ENCODE measurements around the gene ARFGEF3. TPM values are rescaled to one million over a fixed set of nuclear protein-coding genes. Genes with fewer than 3 reads are reported as not detected.

ARFGEF3 gene
- total RNA-seq, 3 donors from 2014 or later (not counting 1 experiment from before 2014, with no cell fraction given), result 0.05 to 0.09 TPM; not detected in 1

DNA sequence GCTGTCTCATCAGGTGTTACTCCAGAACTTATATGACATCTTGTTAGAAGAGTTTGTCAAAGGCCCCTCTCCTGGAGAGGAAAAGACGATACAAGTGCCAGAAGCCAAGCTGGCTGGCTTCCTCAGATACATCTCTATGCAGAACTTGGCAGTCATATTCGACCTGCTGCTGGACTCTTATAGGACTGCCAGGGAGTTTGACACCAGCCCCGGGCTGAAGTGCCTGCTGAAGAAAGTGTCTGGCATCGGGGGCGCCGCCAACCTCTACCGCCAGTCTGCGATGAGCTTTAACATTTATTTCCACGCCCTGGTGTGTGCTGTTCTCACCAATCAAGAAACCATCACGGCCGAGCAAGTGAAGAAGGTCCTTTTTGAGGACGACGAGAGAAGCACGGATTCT is 172.3 kb downstream of the ARFGEF3 start:
- TF ChIP-seq, protein P1, sequence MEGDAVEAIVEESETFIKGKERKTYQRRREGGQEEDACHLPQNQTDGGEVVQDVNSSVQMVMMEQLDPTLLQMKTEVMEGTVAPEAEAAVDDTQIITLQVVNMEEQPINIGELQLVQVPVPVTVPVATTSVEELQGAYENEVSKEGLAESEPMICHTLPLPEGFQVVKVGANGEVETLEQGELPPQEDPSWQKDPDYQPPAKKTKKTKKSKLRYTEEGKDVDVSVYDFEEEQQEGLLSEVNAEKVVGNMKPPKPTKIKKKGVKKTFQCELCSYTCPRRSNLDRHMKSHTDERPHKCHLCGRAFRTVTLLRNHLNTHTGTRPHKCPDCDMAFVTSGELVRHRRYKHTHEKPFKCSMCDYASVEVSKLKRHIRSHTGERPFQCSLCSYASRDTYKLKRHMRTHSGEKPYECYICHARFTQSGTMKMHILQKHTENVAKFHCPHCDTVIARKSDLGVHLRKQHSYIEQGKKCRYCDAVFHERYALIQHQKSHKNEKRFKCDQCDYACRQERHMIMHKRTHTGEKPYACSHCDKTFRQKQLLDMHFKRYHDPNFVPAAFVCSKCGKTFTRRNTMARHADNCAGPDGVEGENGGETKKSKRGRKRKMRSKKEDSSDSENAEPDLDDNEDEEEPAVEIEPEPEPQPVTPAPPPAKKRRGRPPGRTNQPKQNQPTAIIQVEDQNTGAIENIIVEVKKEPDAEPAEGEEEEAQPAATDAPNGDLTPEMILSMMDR (IDR thresholded peaks at IDR 0.05), result no peak
- intact Hi-C loops (cut with micrococcal nuclease), result no loop called here
- no peak for DNase-seq
- Mint-ChIP-seq H3K27ac (no peak overlapping the region), H3K9me3 (no peaks in the 10 kb centered on the region), H3K27me3 (ENCODE audit: low read depth in 2 of 2) (peaks cover 0 to 6% of the 10 kb centered on the region in 2 donors), H3K36me3 (no peaks in the 10 kb centered on the region), H3K4me1 (no peaks in the 10 kb centered on the region), H3K4me3 (no peak overlapping the region)
- H3K4me1 ChIP-seq (ENCODE audit: control insufficient read depth, insufficient read depth, low read length), result no peaks in the 10 kb centered on the region
- no peaks in the 10 kb centered on the region for H3K9me3 ChIP-seq (ENCODE audit: control insufficient read depth, insufficient read depth, low read length)
- H3K4me3 ChIP-seq (ENCODE audit: low read length), result no peak overlapping the region
- WGBS (ENCODE audit: insufficient coverage), result 92% methylated on average over 14 of the region's 14 CpGs
- H3K27me3 ChIP-seq (ENCODE audit: control insufficient read depth, insufficient read depth, low read length), result no peaks in the 10 kb centered on the region
- no peak overlapping the region for H3K27ac ChIP-seq (ENCODE audit: low read length)
- H3K36me3 ChIP-seq (ENCODE audit: control insufficient read depth, insufficient read depth, low read length), result no peaks in the 10 kb centered on the region
- no peak for ATAC-seq

DNA sequence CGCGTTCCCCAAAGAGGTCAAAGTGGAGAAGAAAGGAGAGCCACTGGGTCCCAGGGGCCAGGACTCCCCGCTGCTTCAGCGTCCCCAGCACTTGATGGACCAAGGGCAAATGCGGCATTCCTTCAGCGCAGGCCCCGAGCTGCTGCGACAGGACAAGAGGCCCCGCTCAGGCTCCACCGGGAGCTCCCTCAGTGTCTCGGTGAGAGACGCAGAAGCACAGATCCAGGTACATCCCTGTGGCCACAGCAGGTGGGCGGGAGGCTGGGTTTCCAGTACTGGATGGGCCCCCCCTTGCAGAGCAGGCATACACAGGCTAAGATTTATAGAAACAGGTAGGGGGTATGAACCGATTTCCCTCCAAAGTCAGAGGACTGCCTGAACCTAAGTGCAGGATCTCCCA is 173.2 kb downstream of the ARFGEF3 start:
- TF ChIP-seq, protein P1 (IDR thresholded peaks at IDR 0.05), result no peak
- ATAC-seq (no peak), DNase-seq (no peak)
- Mint-ChIP-seq H3K4me1 (no peaks in the 10 kb centered on the region), H3K27me3 (ENCODE audit: low read depth in 2 of 2) (peaks cover 0 to 6% of the 10 kb centered on the region in 2 donors), H3K36me3 (no peaks in the 10 kb centered on the region), H3K27ac (no peak overlapping the region), H3K4me3 (no peak overlapping the region), H3K9me3 (no peaks in the 10 kb centered on the region)
- H3K36me3 ChIP-seq (ENCODE audit: control insufficient read depth, insufficient read depth, low read length), result no peaks in the 10 kb centered on the region
- no peak overlapping the region for H3K4me3 ChIP-seq (ENCODE audit: low read length)
- intact Hi-C loops (cut with micrococcal nuclease), result no loop called here
- no peaks in the 10 kb centered on the region for H3K4me1 ChIP-seq (ENCODE audit: control insufficient read depth, insufficient read depth, low read length)
- no peak overlapping the region for H3K27ac ChIP-seq (ENCODE audit: low read length)
- H3K27me3 ChIP-seq (ENCODE audit: control insufficient read depth, insufficient read depth, low read length), result no peaks in the 10 kb centered on the region
- no peaks in the 10 kb centered on the region for H3K9me3 ChIP-seq (ENCODE audit: control insufficient read depth, insufficient read depth, low read length)
- WGBS (ENCODE audit: insufficient coverage), result 92% methylated on average over 14 of the region's 14 CpGs

DNA sequence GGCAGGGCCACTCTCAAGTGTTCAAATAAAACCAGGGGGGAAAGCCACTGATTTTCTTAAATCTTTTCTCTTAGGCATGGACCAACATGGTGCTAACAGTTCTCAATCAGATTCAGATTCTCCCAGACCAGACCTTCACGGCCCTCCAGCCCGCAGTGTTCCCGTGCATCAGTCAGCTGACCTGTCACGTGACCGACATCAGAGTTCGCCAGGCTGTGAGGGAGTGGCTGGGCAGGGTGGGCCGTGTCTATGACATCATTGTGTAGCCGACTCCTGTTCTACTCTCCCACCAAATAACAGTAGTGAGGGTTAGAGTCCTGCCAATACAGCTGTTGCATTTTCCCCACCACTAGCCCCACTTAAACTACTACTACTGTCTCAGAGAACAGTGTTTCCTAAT is 174.5 kb downstream of the ARFGEF3 start:
- no peaks in the 10 kb centered on the region for H3K36me3 ChIP-seq (ENCODE audit: control insufficient read depth, insufficient read depth, low read length)
- Mint-ChIP-seq H3K36me3 (no peaks in the 10 kb centered on the region), H3K9me3 (no peaks in the 10 kb centered on the region), H3K4me1 (no peaks in the 10 kb centered on the region), H3K4me3 (no peak overlapping the region), H3K27ac (no peak overlapping the region), H3K27me3 (ENCODE audit: low read depth in 2 of 2) (peaks cover 3 to 6% of the 10 kb centered on the region in 2 donors)
- no peaks in the 10 kb centered on the region for H3K9me3 ChIP-seq (ENCODE audit: control insufficient read depth, insufficient read depth, low read length)
- H3K4me1 ChIP-seq (ENCODE audit: control insufficient read depth, insufficient read depth, low read length), result no peaks in the 10 kb centered on the region
- no peak overlapping the region for H3K4me3 ChIP-seq (ENCODE audit: low read length)
- no peaks in the 10 kb centered on the region for H3K27me3 ChIP-seq (ENCODE audit: control insufficient read depth, insufficient read depth, low read length)
- TF ChIP-seq, protein P1 (IDR thresholded peaks at IDR 0.05), result no peak
- intact Hi-C loops (cut with micrococcal nuclease), result no loop called here
- WGBS (ENCODE audit: insufficient coverage), result 95% methylated on average over 7 of the region's 8 CpGs
- H3K27ac ChIP-seq (ENCODE audit: low read length), result no peak overlapping the region
- ATAC-seq (no peak), DNase-seq (no peak)

DNA sequence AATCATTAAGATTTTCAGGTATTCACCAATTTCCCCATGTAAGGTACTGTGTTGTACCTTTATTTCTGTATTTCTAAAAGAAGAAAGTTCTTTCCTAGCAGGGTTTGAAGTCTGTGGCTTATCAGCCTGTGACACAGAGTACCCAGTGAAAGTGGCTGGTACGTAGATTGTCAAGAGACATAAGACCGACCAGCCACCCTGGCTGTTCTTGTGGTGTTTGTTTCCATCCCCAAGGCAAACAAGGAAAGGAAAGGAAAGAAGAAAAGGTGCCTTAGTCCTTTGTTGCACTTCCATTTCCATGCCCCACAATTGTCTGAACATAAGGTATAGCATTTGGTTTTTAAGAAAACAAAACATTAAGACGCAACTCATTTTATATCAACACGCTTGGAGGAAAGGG is 175.3 kb downstream of the ARFGEF3 start:
- Mint-ChIP-seq H3K36me3 (no peaks in the 10 kb centered on the region), H3K4me3 (no peak overlapping the region), H3K4me1 (no peaks in the 10 kb centered on the region), H3K9me3 (no peaks in the 10 kb centered on the region), H3K27me3 (ENCODE audit: low read depth in 2 of 2) (peaks cover 6 to 11% of the 10 kb centered on the region in 2 donors), H3K27ac (no peak overlapping the region)
- DNase-seq, result no peak
- intact Hi-C loops (cut with micrococcal nuclease), result no loop called here
- no peaks in the 10 kb centered on the region for H3K27me3 ChIP-seq (ENCODE audit: control insufficient read depth, insufficient read depth, low read length)
- H3K4me3 ChIP-seq (ENCODE audit: low read length), result no peak overlapping the region
- TF ChIP-seq, protein P1 (IDR thresholded peaks at IDR 0.05), result no peak
- 90% methylated on average over 2 of the region's 4 CpGs for WGBS (ENCODE audit: insufficient coverage)
- H3K36me3 ChIP-seq (ENCODE audit: control insufficient read depth, insufficient read depth, low read length), result no peaks in the 10 kb centered on the region
- no peak overlapping the region for H3K27ac ChIP-seq (ENCODE audit: low read length)
- no peak for ATAC-seq
- H3K9me3 ChIP-seq (ENCODE audit: control insufficient read depth, insufficient read depth, low read length), result no peaks in the 10 kb centered on the region
- H3K4me1 ChIP-seq (ENCODE audit: control insufficient read depth, insufficient read depth, low read length), result no peaks in the 10 kb centered on the region

Measured in natural killer cell (primary cell).